ENCODE results near the gene RNF126.

Gene RNF126

GRCh38 chr19:663682-664117 lies 686 bp upstream of the RNF126 start:
- no peak for DNase-seq (ENCODE audit: low read depth in 2 of 2)

- DNase-seq (ENCODE audit: low read depth in 2 of 2) = no peak
Measured at GRCh38 chr19:662207-662961, 630 bp downstream of the RNF126 start.

GRCh38 chr19:661427-662196 lies 1.4 kb downstream of the RNF126 start:
- DNase-seq (ENCODE audit: low read depth in 2 of 2) = no peak

- DNase-seq (ENCODE audit: low read depth in 2 of 2) = no peak
Measured at GRCh38 chr19:660793-661426, 2.1 kb downstream of the RNF126 start.

- DNase-seq (ENCODE audit: low read depth in 2 of 2) = no peak
Measured at GRCh38 chr19:658916-659839, 3.8 kb downstream of the RNF126 start.

- DNase-seq (ENCODE audit: low read depth in 2 of 2) = no peak
Measured at GRCh38 chr19:658059-658839, 4.8 kb downstream of the RNF126 start.

GRCh38 chr19:657611-658010 lies 5.4 kb downstream of the RNF126 start:
- DNase-seq (ENCODE audit: low read depth in 2 of 2) = no peak

- no peak for DNase-seq (ENCODE audit: low read depth in 2 of 2)
Measured at GRCh38 chr19:656751-657559, 6.1 kb downstream of the RNF126 start.

GRCh38 chr19:655691-656090 lies 7.3 kb downstream of the RNF126 start:
- DNase-seq (ENCODE audit: low read depth in 2 of 2) = no peak

GRCh38 chr19:653425-653824 lies 9.6 kb downstream of the RNF126 start:
- DNase-seq (ENCODE audit: low read depth in 2 of 2) = no peak

- DNase-seq (ENCODE audit: low read depth in 2 of 2) = no peak
Measured at GRCh38 chr19:652467-653389, 10.3 kb downstream of the RNF126 start.

- no peak for DNase-seq (ENCODE audit: low read depth in 2 of 2)
Measured at GRCh38 chr19:651991-652390, 11.0 kb downstream of the RNF126 start.

- no peak for DNase-seq (ENCODE audit: low read depth in 2 of 2)
Measured at GRCh38 chr19:651114-651818, 11.7 kb downstream of the RNF126 start.

GRCh38 chr19:650121-650520 lies 12.9 kb downstream of the RNF126 start:
- no peak for DNase-seq (ENCODE audit: low read depth in 2 of 2)

- DNase-seq (ENCODE audit: low read depth in 2 of 2) = no peak
Measured at GRCh38 chr19:648904-649801, 13.9 kb downstream of the RNF126 start.

GRCh38 chr19:648305-648704 lies 14.7 kb downstream of the RNF126 start:
- DNase-seq (ENCODE audit: low read depth in 2 of 2) = no peak

Measured in fibroblast of skin of left quadriceps (primary cell).